Right lobe of liver (tissue), 6 donors: Measurements from ENCODE around the gene UCK2. TPM values are rescaled to one million over a fixed set of nuclear protein-coding genes. Genes with fewer than 3 reads are reported as not detected.
"Not testable (repeated sequence)": the region's sequence is repeated elsewhere in the genome, so short reads cannot be mapped to it uniquely, and the experiment has no call there.

Experiments used
- ATAC-seq, 4 donors: fragments of 200-7000 bp; cut with Tn5 transposase; one replicate each; pipeline ENCODE4 v1.9.1; 2020; ENCODE audit warnings: mild to moderate bottlenecking in 4 of 4, moderate library complexity in 4 of 4
- DNase-seq, 3 donors: peaks; one replicate each; pipeline ENCODE4 v3.0.0-alpha.2; 2020
- H3K27ac ChIP-seq, 3 donors: fragments of 200-600 bp; one replicate each; pipeline ENCODE4 v1.8.0; 2022
- H3K27me3 ChIP-seq, 2 donors: fragments of 200-600 bp; one replicate each; pipeline ENCODE4 v1.8.0; 2022
- H3K36me3 ChIP-seq, 4 donors: fragments of 200-600 bp; sonication (generic) in 1 of 4; one replicate each; pipeline versions ENCODE4 v1.5.1 to v1.8.0; 2017 to 2022; ENCODE audit warnings: control low read depth in 1 of 4
- H3K4me1 ChIP-seq, 4 donors: fragments of 200-600 bp; sonication (generic) in 1 of 4; one replicate each; pipeline versions ENCODE4 v1.5.1 to v1.8.0; 2017 to 2022; ENCODE audit warnings: control low read depth in 1 of 4
- H3K4me3 ChIP-seq, 3 donors: fragments of 200-600 bp; one replicate each; pipeline ENCODE4 v1.8.0; 2022
- H3K9me3 ChIP-seq, 4 donors: fragments of 200-600 bp; sonication (generic) in 1 of 4; one replicate each; pipeline versions ENCODE4 v1.5.1 to v1.8.0; 2017 to 2022; ENCODE audit warnings: control low read depth in 1 of 4
- POLR2A ChIP-seq: fragments of 450-650 bp; IDR thresholded peaks from one replicate; pipeline ENCODE4 v1.6.1; 2017; ENCODE audit warnings: antibody characterized with exemption, mild to moderate bottlenecking
- WGBS: methylation state at CpG from one replicate; pipeline ENCODE4 v1.1.6; 2018; ENCODE audit warnings: low coverage, low lambda C conversion rate; ENCODE audit not compliant: insufficient coverage; ENCODE audit errors: missing lambda C conversion rate; 5-methylcytosine and 5-hydroxymethylcytosine counted together
- intact Hi-C, 2 donors: fragments of 100-400 bp; cut with DNase I; formaldehyde crosslinking; loops; one replicate each; pipeline versions ENCODE4 v1.11.2 to v1.14.1; 2022
- total RNA-seq, 6 experiments: library from RNA; depleted of rRNA in 2 of 6; stranded (reverse); fragments of >200 nt in 2 of 6; fragmentation: NEBNext Ultra II Directional in 3 of 6; extraction: Animal tissue kit (Norgen Biotek cat#: 25700) in 3 of 6; gene quantifications; one replicate each; pipeline versions ENCODE4 v1.1.0 to v1.2.4, GENCODE V29; 2016 to 2023
- TF ChIP-seq, protein P1 (sequence below), 4 donors: fragments of 200-600 bp in 3 of 4; fragments of 450-650 bp in 1 of 4; IDR thresholded peaks; one replicate each; pipeline versions ENCODE4 v1.5.1 to v1.8.0; 2016 to 2022; ENCODE audit warnings: antibody characterized with exemption in 4 of 4, mild to moderate bottlenecking in 2 of 4
- donor health status: DM: no; HTN: yes; CAD: no.
- donor health status: DM: no; HTN: no; CAD: no.
- donor health status: DM: no; HTN: no; CAD: no.
- donor health status: DM: no; HTN: yes; CAD: no.
- donor health status: DM: no; HTN: yes; CAD: no.

UCK2 gene
- total RNA-seq, 6 experiments from 2014 or later = 8.4 to 22.9 (median 10.4) TPM

DNA sequence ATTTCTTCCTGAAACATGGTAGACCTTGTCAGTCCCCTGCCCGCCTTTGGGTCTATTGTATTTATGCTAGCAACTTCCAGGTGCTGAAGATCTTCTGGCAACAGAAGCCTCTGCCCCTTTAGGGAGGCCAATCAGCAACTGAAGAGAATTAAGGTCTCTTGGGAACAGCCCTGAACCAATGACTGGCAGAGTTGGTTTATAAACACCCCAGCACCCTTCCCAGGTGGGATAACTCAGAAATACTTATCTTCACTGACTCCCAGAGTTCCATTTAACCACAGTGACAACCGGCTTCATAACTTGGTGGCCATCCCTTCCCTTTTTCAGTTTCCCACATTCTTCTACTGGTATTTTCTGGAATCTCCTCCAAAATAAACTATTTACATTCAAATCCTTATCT, 31.5 kb upstream of the UCK2 start:
- no peak overlapping the region for H3K4me3 ChIP-seq
- no peak for ATAC-seq
- TF ChIP-seq POLR2A = no peak
- TF ChIP-seq, protein P1, sequence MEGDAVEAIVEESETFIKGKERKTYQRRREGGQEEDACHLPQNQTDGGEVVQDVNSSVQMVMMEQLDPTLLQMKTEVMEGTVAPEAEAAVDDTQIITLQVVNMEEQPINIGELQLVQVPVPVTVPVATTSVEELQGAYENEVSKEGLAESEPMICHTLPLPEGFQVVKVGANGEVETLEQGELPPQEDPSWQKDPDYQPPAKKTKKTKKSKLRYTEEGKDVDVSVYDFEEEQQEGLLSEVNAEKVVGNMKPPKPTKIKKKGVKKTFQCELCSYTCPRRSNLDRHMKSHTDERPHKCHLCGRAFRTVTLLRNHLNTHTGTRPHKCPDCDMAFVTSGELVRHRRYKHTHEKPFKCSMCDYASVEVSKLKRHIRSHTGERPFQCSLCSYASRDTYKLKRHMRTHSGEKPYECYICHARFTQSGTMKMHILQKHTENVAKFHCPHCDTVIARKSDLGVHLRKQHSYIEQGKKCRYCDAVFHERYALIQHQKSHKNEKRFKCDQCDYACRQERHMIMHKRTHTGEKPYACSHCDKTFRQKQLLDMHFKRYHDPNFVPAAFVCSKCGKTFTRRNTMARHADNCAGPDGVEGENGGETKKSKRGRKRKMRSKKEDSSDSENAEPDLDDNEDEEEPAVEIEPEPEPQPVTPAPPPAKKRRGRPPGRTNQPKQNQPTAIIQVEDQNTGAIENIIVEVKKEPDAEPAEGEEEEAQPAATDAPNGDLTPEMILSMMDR (IDR thresholded peaks at IDR 0.05) = no peak
- 82% methylated on average over 2 of the region's 2 CpGs for WGBS
- no peak overlapping the region for H3K27ac ChIP-seq
- H3K9me3 ChIP-seq = no peaks in the 10 kb centered on the region
- no peak for DNase-seq
- H3K4me1 ChIP-seq = no peaks in the 10 kb centered on the region
- no peaks in the 10 kb centered on the region for H3K36me3 ChIP-seq
- no peaks in the 10 kb centered on the region for H3K27me3 ChIP-seq
- intact Hi-C loops = no loop called here

DNA sequence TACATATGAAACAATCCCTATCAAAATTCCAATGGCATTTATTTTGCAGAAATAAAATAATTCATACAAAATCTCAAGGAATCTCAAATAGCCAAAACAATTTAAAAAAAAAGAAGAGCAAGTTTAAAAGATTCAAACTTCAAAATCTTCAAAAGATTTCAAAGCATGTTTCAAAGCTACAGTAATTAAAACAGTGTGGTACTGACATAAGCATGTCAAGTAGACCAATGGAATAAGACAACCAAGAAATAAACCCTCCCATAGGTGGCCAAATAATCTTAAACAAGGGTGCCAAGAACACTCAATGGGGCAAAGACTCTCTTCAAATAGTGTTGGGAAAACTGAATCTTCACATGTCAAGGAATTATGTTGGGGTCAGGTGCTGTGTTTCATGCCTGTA, 28.0 kb upstream of the UCK2 start:
- DNase-seq (no peak), ATAC-seq (no peak)
- no peak overlapping the region for H3K27ac ChIP-seq
- no peaks in the 10 kb centered on the region for H3K4me1 ChIP-seq
- H3K36me3 ChIP-seq = no peaks in the 10 kb centered on the region
- no peaks in the 10 kb centered on the region for H3K27me3 ChIP-seq
- TF ChIP-seq, protein P1 (IDR thresholded peaks at IDR 0.05) = no peak
- no peak for TF ChIP-seq POLR2A
- H3K9me3 ChIP-seq = no peaks in the 10 kb centered on the region
- no peak overlapping the region for H3K4me3 ChIP-seq
- intact Hi-C loops = no loop called here

DNA sequence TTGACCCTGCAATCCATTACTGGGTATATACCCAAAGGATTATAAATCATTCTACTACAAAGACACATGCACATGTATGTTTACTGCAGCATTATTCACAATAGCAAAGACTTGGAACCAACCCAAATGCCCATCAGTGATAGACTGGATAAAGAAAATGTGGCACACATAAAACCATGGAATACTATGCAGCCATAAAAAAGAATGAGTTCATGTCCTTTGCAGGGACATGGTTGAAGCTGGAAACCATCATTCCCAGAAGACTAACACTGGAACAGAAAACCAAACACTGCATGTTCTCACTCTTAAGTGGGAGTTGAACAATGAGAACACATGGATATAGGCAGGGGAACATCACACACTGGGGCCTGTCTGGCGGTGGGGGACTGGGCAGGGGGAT, 22.9 kb upstream of the UCK2 start:
- intact Hi-C loops, DNase-seq, H3K4me1 ChIP-seq, H3K9me3 ChIP-seq, ATAC-seq, H3K27ac ChIP-seq, H3K4me3 ChIP-seq, H3K36me3 ChIP-seq, H3K27me3 ChIP-seq: not testable (repeated sequence)
- 50% methylated on average over 1 of the region's 1 CpG for WGBS

DNA sequence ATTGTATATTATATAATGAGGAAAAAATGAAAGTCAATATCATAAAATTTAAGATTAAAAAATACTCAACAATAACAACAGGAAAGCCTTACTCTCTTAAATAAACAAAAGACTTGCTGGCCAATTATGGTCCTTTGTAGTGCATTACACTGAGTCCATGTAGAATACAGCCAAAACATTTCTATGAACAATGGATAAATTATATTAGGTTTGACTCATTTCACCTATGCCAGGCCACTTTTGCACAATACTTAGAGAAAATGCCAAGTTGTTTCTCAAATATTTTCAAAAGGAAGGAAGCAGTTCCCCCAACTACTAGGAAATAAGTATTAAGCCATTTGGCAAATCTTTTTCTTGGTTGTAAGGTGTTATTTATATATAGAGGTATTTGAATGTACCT, 19.8 kb upstream of the UCK2 start:
- Histone ChIP-seq H3K4me3 (no peak overlapping the region), H3K4me1 (no peaks in the 10 kb centered on the region), H3K36me3 (no peaks in the 10 kb centered on the region), H3K9me3 (no peaks in the 10 kb centered on the region), H3K27me3 (no peaks in the 10 kb centered on the region), H3K27ac (no peak overlapping the region)
- TF ChIP-seq, protein P1 (IDR thresholded peaks at IDR 0.05) = no peak
- no peak for TF ChIP-seq POLR2A
- DNase-seq = no peak
- intact Hi-C loops = no loop called here
- no peak for ATAC-seq

DNA sequence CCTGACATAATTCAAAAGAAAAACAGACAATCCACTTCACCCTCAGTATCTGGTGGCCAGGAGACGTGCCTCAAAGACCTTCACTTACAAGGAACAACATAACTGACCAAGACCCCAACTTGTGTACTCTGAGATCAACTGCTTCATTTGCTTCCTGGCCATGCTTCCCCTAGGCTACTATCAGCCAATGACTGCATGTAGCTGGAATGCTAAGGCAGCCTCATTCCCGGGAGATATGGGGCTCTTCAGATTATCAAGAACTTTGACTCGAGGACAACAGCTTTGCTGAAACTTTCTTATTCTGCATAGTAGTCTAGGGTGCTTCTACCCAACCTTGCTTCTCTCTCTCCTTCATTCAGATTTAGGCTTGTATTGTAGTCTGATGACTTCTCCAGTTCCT, 11.7 kb upstream of the UCK2 start:
- no peak overlapping the region for H3K27ac ChIP-seq
- intact Hi-C loops = no loop called here
- no peaks in the 10 kb centered on the region for H3K9me3 ChIP-seq
- DNase-seq = no peak
- no peak overlapping the region for H3K4me3 ChIP-seq
- no peaks in the 10 kb centered on the region for H3K4me1 ChIP-seq
- TF ChIP-seq, protein P1 (IDR thresholded peaks at IDR 0.05) = no peak
- no peak for TF ChIP-seq POLR2A
- no peaks in the 10 kb centered on the region for H3K27me3 ChIP-seq
- no peak for ATAC-seq
- H3K36me3 ChIP-seq = no peaks in the 10 kb centered on the region
- WGBS = 7% methylated on average over 2 of the region's 3 CpGs
